HG03439 (cell line): Measurements from ENCODE around the gene FOXC2.

Source experiments
- ATAC-seq: cut with Tn5 transposase; IDR thresholded peaks from one replicate; pipeline ENCODE4 v1.9.1; 2021; ENCODE audit warnings: mild to moderate bottlenecking, moderate library complexity; ENCODE audit not compliant: unreplicated experiment

FOXC2 gene

DNA sequence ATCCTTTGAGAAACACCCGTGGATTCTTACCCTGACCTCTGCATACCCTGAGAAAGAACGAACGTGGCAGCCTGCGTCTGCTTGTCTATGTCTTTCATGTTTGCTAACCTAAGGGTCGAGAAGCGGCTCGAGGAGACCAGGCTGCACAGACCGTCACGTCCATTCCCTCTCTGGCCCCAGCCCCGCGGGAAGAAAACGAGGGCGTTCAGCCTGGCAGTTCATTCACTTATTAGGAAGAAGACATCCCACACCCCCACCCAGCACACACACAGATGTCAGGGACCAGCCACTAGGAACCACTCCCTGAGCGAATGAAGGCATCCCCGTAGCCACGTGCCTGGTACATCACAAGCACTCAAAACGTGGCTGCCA is 10.9 kb upstream of the FOXC2 start:
- no peak for ATAC-seq

DNA sequence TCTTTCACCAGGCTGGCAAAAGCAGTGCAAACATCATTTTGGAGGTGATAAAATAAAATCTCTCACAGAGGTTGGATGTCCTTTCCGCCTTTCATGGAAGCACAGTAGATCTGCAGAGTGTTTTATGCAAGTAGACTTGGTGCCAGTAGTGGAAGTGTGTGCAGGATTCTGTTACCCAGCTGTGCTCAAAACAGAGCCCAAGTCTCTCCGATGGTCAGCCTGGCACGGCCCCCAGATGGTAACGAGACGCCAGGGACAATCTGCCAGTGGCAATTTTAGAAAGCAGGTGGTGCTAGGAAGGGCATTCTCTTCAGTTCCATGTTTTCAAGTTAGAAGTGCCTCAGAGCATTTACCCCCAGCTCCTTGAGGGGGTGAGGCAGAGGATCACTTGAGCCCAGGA is 10.1 kb upstream of the FOXC2 start:
- no peak for ATAC-seq

DNA sequence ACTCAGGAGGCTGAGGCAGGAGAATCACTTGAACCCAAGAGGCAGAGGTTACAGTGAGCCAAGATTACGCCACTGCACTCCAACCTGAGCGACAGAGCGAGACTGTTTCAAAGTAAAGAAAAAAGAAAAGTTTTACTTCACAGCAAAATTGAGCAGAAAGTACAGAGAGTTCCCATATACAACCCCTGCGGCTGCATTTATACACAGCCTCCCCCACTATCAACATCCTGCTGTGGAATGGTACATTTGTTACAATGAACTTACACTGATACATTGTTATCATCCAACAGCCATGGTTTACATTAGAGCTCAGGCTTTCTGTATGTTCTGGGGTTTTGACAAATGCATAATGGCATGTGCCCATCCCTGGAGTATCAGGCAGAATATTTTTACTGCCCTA is 9.0 kb upstream of the FOXC2 start:
- ATAC-seq: no peak

DNA sequence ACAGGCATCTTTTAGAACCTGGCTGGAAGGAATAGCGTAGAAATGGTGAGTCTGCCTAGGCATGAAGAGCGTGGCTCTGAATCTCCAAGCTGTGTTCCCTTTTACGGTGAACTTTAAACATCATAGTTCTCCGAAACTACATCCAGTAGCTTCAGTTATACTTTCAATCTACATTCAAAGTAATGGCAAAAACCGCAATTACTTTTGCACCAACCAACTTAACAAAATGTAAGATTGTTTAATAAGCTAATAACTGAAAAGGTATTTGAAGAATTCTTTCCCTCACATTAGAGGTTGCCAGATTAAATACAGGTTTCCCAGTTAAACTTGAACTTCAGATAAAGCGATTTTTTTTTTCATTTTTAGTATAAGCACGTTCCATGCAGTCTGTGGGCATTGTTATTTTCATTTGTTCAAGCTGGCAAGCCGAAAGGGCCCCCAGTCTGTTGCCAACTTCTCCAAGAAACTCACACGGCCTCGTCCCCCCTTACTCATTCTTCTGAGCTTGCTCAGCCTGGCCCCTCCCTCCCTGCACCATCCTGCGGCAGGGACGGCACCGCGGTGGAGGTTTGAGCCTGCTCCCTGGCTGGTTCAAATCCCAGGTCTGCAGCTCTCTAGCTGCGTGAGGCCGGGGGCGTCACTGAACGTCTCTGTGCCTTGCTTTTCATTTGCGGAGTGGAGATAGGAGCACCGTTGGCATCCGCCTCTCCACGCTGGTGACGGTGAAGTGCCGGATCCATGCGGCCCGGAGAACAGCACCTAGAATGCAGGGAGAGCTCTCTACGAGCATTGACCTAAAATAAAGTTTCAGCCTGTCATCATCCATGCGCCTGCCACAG is 8.1 kb upstream of the FOXC2 start:
- no peak for ATAC-seq

DNA sequence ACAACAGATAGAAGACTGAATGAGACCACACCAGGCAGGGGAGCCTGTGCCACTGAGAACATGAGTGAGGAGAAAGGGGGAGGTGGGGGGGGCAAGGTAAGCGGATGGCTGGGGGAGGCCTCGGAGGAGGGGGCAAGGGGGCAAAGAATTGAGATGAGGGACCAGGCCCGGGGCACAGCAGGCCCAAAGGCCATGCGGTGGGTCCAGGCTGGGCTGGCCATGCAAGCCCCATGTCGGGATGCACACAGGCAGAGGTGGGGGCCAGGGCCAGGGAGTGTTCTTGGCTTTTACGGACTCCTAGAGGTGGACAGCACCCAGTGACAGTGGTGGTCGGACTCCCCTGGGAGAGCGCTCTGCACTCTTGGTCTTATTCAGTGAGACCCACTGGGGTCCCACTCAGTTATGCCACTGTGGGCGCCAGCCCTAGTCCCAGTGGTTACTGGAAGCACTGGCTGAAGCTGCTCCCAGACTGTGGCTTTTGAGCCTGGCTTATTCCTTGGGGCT is 6.8 kb upstream of the FOXC2 start:
- ATAC-seq: no peak

DNA sequence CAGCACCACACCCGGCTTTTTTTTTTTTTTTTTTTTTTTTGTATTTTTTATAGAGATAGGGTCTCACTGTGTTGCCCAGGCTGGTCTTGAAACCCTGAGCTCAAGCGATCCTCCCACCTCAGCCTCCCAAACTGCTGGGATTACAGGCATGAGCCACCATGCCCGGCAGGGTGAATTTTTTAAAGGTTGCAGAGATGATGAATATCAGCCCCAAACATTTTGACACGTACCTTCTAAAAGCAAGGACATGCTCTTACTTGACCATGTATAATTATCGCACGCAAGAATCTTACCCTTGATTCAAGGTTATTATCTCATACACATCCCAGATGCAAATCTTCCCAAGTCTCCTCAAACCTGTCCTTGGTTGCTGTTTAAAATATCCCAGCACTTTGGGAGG is 4.3 kb upstream of the FOXC2 start:
- ATAC-seq: no peak

DNA sequence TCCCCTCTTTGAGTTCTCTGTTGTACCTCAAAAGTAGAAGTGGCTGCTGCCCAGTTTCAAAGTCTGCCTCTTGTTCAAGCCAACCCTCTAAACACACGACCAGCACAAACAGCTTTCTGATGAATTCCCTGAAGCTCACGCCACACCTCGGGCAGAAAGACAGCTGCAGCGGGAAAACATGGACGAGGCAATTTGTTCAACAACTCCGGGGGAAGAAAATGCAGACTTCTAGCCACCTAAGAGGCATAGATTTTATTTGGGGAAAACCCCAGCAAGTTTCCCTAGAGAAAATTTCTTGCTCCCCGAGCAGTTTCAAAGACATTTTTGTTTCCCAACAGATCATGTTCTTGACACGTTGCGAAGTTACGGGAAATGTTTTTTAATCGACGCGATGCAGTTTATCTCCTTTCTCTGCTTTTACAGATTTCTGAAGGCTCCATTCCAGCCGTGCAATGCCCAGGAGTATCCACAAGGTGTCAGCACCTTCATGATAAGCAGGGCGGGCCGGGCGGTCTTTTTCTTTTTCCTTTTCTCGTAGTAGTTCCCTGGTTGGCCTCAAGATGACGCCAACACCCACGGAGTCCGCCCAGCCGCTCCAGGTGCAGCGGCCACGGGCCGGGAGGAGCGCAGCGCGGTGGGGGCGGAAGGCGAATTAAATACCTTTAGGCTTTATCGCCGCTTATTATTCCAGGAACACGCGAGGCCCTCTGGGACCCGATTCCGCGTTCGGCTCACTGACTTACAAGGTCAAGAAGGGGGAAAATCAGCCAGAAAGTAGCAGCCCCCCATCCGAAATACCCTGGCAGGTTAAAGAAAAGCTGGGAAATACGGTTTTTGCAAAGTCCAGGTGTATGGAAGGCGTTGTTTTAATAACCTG is 2.9 kb upstream of the FOXC2 start:
- ATAC-seq: peak; percentile 66

DNA sequence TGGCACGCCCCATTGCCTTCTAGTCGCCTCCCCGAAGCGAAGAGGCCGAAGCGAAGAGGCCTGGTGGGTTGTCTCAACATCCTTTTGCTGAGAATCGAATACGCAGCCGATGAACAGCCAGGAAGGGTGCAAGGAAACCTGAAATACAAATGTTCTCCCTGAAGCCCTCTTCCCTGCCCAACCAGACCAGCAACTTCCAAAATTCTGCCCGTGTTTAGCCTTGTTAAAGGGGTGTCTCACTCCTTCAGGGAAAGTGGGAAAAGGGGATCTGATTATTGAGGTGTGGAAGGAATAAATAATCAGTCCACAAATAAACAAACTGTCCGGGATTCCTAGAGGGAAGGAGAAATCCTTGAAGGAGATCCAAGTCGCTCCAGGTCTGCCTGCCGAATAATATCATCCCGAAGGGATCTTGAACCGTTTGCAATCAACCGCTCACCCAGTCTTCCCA is 1.4 kb upstream of the FOXC2 start:
- no peak for ATAC-seq

DNA sequence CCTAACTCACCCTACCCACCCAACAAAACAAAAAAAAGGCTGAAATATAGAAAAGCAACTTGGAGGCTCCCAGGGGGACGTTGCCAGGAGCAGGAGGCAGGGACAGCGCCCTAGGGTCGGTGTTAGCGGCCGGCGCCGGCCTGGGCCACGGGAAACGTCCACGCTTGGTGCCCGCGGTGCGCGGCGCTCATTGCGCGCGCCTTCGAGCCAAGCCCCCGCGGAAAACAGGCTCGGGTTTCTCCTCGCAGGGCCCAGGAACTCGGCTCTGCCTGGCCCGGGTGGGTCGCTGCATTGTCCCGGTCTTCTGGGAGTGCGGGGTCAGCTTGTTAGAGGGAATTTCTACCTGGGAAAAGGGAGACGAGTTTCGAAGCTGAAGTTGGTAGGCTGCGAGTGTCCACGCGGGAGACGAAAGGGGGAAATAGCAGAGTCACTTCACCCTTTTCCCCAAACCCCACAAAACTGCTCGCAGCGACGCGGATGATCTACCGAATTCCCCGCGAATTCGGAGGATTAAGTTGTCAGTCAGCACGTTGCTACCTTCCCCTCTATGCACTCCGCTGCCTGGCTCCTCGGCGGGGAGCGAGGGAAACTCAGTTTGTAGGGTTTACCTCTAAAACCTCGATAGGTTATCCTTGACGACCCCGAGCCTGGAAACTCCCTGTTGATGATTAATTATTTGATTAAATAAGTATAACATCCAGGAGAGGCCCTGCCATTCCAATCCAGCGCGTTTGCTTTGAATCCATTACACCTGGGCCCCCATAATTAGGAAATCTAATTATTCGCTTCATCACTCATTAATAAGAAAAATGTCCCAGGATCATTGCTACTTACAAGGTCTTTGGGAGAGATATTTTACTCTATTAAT is 751 bp upstream of the FOXC2 start:
- no peak for ATAC-seq

DNA sequence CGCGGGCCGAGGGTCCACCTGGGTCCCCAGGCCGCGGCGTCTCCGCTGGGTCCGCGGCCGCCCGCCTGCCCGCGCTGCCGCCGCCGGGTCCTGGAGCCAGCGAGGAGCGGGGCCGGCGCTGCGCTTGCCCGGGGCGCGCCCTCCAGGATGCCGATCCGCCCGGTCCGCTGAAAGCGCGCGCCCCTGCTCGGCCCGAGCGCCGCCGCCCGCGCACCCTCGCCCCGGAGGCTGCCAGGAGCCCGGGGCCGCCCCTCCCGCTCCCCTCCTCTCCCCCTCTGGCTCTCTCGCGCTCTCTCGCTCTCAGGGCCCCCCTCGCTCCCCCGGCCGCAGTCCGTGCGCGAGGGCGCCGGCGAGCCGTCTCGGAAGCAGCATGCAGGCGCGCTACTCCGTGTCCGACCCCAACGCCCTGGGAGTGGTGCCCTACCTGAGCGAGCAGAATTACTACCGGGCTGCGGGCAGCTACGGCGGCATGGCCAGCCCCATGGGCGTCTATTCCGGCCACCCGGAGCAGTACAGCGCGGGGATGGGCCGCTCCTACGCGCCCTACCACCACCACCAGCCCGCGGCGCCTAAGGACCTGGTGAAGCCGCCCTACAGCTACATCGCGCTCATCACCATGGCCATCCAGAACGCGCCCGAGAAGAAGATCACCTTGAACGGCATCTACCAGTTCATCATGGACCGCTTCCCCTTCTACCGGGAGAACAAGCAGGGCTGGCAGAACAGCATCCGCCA is 504 bp downstream of the FOXC2 start:
- no peak for ATAC-seq

DNA sequence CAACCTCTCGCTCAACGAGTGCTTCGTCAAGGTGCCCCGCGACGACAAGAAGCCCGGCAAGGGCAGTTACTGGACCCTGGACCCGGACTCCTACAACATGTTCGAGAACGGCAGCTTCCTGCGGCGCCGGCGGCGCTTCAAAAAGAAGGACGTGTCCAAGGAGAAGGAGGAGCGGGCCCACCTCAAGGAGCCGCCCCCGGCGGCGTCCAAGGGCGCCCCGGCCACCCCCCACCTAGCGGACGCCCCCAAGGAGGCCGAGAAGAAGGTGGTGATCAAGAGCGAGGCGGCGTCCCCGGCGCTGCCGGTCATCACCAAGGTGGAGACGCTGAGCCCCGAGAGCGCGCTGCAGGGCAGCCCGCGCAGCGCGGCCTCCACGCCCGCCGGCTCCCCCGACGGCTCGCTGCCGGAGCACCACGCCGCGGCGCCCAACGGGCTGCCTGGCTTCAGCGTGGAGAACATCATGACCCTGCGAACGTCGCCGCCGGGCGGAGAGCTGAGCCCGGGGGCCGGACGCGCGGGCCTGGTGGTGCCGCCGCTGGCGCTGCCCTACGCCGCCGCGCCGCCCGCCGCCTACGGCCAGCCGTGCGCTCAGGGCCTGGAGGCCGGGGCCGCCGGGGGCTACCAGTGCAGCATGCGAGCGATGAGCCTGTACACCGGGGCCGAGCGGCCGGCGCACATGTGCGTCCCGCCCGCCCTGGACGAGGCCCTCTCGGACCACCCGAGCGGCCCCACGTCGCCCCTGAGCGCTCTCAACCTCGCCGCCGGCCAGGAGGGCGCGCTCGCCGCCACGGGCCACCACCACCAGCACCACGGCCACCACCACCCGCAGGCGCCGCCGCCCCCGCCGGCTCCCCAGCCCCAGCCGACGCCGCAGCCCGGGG is 1.3 kb downstream of the FOXC2 start:
- no peak for ATAC-seq

DNA sequence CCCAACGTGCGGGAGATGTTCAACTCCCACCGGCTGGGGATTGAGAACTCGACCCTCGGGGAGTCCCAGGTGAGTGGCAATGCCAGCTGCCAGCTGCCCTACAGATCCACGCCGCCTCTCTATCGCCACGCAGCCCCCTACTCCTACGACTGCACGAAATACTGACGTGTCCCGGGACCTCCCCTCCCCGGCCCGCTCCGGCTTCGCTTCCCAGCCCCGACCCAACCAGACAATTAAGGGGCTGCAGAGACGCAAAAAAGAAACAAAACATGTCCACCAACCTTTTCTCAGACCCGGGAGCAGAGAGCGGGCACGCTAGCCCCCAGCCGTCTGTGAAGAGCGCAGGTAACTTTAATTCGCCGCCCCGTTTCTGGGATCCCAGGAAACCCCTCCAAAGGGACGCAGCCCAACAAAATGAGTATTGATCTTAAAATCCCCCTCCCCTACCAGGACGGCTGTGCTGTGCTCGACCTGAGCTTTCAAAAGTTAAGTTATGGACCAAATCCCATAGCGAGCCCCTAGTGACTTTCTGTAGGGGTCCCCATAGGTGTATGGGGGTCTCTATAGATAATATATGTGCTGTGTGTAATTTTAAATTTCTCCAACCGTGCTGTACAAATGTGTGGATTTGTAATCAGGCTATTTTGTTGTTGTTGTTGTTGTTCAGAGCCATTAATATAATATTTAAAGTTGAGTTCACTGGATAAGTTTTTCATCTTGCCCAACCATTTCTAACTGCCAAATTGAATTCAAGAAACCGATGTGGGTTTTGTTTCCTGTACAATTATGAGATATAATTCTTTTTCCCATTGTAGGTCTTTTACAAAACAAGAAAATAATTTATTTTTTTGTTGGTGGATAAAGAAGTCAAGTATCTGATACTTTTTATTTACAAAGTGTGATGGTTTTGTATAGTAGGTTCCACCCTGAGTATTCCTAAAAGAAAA is 2.3 kb downstream of the FOXC2 start:
- no peak for ATAC-seq

DNA sequence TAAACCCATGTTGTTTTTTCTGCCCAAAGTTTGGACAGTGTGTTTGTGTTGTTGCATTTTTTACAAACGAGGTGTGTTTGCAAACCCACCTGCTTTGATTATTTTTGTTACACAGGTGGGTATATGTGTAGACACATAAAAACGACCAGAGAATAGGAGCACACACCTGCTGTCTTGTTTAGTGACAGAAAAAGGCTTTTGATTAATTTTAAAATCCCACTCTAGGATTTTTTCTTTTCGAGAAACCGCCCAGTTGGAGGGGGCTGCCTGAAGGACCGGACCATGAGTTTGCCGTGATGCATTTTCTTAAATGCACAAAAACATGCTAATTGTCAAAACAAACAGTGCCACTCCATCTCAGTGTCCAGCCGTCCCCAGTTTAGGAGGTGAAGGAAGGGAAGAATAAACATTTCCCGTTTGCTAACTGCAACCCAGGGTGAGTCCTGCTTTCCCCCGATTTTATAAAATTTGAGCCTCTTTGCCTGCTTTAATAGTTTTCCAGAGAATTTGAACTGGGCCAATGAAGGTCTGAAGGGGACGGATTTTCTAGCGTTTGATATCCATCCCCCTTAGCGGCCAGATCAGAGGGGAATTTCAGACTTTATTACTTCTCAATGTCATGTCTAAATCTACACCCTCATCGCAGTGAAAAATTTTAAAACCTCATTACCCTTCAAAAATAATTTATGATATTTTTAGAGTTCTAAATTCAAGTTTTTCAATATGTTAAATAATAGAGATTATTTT is 3.2 kb downstream of the FOXC2 start:
- ATAC-seq: no peak

DNA sequence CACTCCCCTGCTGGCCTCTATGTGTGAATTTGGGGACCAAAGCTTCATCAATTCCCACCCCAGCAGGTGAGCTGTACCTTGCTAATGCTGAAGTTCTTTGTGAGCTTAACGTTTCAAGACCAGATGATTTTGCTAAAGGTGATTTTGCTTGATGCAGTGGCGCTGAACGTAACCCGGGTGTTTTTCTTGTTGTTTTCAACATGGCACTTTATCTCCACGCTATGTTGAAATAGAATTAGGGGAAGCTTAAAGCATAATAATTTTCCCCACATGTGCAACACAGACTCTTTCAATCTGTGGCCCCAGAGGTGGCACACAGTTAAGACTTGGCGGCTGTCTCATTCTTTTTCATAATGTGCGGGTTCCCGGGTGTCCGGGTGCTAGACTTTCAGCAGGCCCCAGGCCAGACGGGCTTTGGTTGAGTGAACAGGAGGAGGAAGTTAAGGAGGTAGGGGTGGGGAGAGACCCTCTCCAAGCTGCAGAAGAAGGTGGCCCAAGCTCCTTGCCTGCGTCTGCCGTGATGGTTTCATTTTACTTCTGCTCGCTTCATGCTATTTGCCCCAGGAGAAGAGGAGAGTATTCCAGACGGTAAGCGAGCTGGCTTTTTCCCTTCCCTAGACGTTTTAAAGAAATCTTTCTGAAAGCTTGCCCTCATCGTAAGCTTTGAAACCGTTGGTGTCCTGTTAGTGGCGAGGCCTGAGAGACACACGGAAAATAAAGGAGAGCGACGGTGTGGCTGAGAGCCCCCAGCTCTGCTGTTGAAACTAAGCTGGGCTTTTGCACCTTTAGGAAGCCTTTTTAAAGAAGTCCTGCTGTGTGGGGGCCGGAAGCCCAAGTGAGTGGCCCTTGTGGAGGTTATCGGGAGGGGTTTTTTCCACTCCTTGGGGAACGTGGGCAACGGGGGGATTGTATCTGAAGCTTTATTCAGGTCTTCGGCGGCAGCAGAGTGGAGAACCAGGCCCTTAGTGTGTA is 4.2 kb downstream of the FOXC2 start:
- no peak for ATAC-seq

DNA sequence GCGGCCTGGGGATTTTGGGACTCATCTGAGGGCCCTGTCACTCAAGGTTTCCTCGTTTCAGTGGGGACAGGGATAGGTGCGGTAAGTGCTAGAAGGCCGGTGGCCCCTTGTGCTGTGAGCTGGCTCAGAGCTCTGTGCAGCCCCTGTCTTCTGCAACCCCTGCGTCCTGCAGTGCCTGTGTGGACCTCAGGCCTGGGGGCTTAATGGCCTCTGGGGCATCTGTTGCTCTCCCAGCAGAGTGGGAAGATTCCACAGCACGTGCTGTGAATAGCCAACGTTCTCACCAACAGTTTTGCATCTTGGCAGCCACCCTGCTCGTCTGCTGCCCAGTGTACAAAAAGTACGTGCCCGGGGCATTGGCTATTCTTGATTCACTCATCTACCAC is 4.9 kb downstream of the FOXC2 start:
- no peak for ATAC-seq

DNA sequence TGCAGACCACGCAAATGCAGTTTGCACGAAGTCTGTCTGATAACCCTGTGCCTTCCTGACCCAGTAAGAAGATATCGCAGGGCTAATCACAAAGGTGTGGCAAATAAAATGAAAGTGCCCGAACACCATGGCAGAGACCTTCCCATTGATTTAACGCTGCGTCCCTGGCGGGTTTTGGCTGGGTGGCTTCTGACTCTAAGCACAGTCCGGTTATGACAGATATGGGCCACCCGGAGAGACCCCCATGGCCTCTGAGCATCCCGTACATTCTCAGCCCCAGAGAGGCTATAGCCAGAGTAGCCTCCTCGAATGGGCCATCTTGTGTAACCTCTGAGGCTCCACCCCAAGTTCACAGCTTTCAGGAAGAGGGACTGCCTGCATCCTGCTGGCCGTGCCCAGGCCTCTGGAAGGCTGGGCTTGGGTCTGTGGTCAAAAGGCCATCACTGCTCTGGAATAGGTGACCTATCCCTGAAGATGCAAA is 5.5 kb downstream of the FOXC2 start:
- no peak for ATAC-seq
